Superior temporal gyrus (tissue), 1 donor: ENCODE results near the gene GNG7.
"Not testable (repeated sequence)": the region's sequence is repeated elsewhere in the genome, so short reads cannot be mapped to it uniquely, and the experiment has no call there.

Source experiments
- DNase-seq: peaks from one replicate; pipeline ENCODE4 v3.0.0-alpha.2; 2016; ENCODE audit errors: extremely low spot score

The GNG7 gene

DNA sequence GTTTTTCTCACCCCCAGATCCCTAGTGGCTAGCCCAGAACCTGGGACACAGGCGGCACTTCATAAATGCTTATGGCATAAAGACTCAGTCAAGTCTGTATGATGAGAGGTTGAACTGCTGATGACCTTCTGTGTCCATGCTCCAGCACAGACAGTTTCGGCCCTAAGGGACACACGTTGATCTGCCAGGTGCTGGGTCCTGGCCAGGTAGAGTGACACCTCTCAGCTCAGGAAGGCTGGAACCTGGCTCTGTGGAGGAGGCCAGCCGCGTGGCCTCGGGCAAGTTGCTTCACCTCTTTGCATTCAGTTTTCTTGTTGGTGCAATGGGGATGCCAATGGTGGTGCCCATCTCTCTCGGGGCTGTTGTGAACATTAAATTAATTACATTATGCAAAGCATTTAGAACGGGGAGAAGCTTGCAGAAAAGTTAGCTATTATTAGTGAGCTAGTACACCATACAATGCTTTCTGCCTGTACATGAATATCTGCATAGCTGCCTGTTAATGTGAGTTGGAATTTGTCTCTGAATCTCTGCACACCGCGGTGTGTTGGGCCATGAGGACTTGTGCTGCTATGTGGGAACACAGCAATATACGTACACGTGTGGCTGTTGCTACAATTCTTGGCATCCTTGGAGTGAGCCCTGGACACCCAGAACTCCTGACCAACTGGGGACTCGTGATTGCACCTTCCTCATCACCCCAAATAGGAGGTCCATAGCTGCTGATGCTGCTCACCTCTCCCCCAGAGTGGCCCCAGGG lies 218.1 kb downstream of the GNG7 start:
- DNase-seq = no peak

GRCh38 chr19:2483484-2484151 lies 218.9 kb downstream of the GNG7 start:
- no peak for DNase-seq

DNA sequence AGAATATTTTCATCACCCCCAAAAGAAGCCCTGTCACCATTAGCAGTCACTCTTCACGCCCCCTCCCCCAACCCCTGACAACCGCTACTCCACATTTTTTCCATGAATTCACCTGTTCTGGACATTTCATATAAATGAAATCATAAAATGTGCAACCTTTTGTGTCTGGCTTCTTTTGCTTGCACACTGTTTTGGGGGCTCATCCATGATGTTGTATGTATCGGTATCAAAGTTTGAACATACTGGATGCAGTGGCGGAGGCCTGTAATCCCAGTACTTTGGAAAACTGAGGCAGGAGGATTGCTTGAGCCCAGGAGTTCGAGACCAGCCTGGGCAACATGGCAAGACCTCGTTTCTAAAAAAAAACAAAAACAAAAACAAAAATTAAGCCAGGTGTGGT lies 219.4 kb downstream of the GNG7 start:
- DNase-seq = no peak

DNA sequence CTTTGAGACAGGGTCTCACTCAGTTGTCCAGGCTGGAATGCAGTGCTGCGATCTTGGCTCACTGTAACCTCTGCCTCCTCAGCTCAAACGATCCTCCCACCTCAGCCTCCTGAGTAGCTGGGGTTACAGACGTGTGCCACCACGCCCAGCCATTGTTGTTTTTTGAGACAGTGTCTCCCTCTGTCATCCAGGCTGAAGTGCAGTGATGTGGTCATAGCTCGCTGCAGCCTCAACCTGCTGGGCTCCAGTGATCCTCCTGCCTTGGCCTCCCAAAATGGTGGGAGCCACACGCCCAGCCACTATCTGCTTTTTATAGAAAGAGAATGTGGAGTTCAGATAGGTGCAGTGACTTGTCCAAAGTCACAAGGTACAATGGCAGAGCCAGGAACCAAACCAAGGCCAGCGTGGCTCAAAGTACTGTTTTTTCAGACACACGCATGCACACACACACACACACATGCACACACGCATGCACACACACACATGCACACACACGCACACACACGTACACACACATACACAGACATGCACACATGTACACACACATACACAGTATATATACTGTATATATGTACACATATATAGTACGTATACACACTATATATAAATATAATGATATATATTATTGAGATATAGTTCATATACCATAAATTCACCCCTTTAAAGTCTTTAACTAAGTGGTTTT lies 220.0 kb downstream of the GNG7 start:
- DNase-seq = no peak

DNA sequence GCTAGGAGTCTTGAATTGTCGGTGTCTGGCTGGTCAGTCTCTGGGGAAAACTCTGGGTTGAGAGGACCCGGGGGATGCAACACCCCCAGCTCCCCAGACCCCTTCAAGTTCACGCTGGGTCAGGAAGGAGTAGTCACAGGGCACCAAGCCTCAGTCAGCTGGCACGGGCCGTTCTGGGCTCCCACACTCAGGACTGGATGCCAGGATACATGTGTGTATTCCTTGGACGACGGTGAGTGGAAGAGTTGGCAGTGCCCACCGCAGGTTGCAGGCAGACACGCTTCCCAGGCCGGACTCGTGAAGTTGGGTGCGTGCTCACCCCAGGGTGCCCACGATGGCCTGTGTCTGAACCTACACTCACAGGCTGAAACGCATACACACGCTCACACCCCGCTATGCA lies 221.0 kb downstream of the GNG7 start:
- DNase-seq = no peak

DNA sequence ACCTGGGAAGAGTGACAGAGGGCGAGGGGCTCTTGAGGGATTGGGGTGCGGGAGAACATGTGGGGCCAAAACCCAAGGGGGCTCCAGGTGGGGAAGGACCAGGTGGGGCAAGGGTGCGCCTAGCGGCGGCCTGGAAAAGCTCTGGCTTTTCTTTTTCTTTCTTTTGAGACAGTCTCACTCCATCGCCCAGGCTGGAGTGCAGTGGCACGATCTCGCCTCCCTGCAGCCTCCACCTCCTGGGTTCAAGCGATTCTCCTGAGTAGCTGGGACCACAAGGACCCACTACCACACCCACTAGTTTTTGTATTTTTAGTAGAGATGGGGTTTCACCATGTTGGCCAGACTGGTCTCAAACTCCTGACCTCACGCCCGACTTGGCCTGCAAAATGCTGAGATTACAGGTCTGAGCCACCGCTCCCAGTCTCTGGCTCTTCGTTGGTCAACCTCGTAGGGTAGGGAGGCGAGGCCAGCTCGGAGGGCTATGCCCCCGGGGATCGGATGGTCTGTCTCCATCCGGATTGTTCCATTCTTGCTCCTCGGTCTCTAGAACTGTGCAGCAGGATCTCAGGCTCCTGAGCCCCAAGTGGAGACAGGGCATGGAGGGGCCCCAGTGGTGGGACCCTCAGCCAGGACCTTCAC lies 222.8 kb downstream of the GNG7 start:
- no peak for DNase-seq

- DNase-seq = peak; percentile 14
Measured at GRCh38 chr19:2478756-2479555, 223.5 kb downstream of the GNG7 start.

GRCh38 chr19:2478278-2478755 lies 224.2 kb downstream of the GNG7 start:
- peak; percentile 16 for DNase-seq

DNA sequence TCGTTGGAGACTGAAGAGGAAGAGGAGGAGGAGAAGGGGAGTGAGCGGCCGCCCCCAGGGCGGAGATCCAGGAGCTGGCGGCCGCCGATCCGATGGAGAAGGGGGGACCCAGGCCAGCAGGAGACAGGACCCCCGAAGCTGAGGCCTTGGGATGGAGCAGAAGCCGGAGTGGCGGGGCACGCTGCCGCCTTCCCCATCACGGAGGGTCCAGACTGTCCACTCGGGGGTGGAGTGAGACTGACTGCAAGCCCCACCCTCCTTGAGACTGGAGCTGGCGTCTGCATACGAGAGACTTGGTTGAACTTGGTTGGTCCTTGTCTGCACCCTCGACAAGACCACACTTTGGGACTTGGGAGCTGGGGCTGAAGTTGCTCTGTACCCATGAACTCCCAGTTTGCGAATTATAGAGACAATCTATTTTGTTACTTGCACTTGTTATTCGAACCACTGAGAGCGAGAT lies 224.7 kb downstream of the GNG7 start:
- DNase-seq = peak; percentile 11

GRCh38 chr19:2477141-2477710 lies 225.3 kb downstream of the GNG7 start:
- peak; percentile 16 for DNase-seq

DNA sequence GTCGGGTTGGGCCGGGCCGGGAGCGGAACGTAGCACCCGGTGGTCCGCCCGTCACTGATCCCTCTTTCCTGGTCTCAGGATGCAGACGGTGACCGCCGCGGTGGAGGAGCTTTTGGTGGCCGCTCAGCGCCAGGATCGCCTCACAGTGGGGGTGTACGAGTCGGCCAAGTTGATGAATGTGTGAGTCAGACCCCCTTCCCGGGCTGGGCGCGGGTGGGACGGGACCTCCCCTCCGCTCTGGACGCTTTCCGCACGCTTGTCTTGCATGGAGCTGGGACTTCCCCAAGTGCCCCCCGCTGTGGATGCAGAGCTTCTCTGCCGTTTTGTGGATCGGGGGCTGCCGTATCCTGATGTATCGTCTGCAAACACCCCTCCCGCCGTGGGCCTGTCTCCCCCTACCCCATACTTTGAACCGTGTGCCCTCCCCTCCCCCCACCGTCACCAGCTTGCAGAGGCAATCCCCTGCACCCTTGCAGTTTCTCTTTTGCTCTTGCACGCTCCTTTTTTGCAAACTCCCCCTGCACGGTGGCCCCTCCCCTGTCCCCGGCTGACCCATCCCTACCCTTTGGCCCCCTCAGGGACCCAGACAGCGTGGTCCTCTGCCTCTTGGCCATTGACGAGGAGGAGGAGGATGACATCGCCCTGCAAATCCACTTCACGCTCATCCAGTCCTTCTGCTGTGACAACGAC lies 225.9 kb downstream of the GNG7 start:
- peak; percentile 16 for DNase-seq

DNA sequence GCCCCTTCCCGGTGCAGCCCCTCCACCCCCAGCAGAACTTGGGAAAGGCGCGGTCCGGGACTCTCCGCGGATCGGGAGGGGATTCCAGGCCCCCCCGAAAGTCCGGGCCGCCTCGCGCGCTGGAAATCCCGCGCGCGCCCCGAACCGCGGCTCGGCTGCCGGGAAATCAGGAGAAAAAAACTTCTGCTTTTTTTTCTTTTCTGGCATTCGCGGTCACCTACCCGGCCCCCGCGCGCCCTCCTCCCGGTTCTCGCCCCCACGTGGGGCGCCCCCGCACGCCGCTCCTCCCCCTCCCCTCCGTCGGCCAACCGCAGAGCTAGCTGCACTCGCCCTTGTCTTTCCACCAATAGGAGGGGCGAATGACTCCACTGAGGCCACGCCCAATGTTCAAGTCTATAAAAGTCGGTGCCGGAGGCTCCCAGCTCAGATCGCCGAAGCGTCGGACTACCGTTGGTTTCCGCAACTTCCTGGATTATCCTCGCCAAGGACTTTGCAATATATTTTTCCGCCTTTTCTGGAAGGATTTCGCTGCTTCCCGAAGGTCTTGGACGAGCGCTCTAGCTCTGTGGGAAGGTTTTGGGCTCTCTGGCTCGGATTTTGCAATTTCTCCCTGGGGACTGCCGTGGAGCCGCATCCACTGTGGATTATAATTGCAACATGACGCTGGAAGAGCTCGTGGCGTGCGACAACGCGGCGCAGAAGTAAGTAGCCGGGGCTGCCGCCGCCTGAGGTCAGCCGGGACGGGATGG lies 226.6 kb downstream of the GNG7 start, which contains the start of gene GADD45B:
GADD45B (plus strand) TSS at position 426 of the 749 bp plus-strand sequence; CDS start at position 658, 232 bp downstream.
- peak; percentile 99 for DNase-seq

DNA sequence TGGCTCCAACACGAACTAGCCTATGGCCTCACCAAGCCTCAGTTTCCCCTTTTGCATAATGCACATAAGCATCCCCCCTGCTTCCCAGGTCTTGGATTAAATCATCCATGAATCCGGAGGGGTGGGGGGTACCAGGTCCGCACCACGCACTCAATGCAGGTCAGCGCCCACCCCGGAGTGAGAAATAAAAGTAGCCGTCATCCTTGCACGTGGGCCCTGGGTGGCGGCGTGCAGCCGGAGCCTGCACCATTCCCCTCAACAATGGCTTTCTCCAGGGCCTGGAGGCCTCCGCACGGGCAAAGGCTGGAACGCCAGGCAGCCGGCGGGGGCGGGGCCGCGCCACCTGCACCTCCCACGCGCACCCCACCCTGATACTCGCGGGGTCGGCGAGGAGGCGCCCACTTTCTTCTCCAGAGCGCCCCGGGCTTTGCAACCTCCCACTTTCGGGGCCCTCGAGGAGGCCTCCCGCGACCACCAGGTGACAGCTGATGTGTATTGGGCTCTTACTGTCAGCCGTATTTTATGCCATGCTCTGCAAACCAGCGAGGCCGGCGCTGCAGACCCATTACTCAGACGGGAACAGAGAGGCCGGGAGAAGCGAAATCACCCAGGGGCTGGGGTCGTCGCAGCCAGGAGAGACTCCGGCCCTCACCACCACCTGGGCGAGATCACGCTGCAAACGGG lies 227.3 kb downstream of the GNG7 start:
- peak; percentile 15 for DNase-seq

GRCh38 chr19:2474232-2475017 lies 228.1 kb downstream of the GNG7 start:
- DNase-seq = peak; percentile 84

DNA sequence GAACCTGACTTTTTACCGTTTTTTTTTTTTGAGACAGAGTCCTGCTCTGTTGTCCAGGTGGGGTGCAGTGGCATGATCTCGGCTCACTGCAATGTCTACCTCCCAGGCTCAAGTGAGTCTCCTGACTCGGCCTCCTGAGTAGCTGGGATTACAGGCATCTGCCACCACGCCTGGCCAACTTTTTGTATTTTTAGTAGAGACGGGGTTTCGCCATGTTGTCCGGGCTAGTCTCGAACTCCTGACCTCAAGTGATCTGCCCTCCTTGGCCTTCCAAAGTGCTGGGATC lies 232.6 kb downstream of the GNG7 start:
- not testable (repeated sequence) for DNase-seq

- no peak for DNase-seq
Measured at GRCh38 chr19:2469102-2469914, 233.2 kb downstream of the GNG7 start.

DNA sequence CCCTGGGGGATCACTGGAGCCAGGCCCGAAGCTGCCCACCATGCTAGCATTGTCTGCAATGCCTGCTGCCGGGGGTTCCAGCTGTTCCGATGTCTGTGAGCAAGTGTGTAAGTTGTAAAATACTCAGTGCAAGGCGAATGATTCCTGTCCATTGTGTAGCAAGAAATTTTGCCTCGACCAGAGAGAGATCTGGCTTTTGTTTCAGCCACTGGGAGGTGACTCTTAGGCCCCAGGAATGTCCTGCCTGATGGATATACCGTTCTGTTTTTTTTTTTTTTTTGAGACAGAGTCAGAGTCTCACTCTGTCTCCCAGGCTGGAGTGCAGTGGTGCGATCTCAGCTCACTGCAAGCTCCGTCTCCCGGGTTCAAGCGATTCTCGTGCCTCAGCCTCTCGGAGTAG lies 233.9 kb downstream of the GNG7 start:
- no peak for DNase-seq
